Activated CD4-positive, alpha-beta T cell treated with anti-CD3 and anti-CD28 coated beads, Interleukin-2, amount 10 ng/mL, durations not matched to agents 7 days and 5 days (primary cell): ENCODE data around the gene TMEM132E. TPM values are rescaled to one million over a fixed set of nuclear protein-coding genes. Genes with fewer than 3 reads are reported as not detected.
"Not testable (repeated sequence)": the region's sequence is repeated elsewhere in the genome, so short reads cannot be mapped to it uniquely, and the experiment has no call there.

Experiments used
- CTCF ChIA-PET: fragments of 350-600 bp; sonication (Branson Sonifier 250); formaldehyde crosslinking; loops from one replicate; lab custom pipeline; 2021; ENCODE audit warnings: antibody characterized with exemption; lab: Charles Lee
- POLR2A ChIA-PET: fragments of 350-600 bp; sonication (Branson Sonifier 250); formaldehyde crosslinking; loops from one replicate; lab custom pipeline; 2021; ENCODE audit warnings: antibody characterized with exemption; lab: Charles Lee
- DNase-seq: peaks from one replicate; pipeline ENCODE4 v3.0.0-alpha.2; 2020
- H3K27ac Mint-ChIP-seq: one replicate; pipeline ENCODE4 v1.8.0; 2021; ENCODE audit warnings: mild to moderate bottlenecking, moderate library complexity, mixed read lengths
- H3K27me3 Mint-ChIP-seq: one replicate; pipeline ENCODE4 v1.8.0; 2021; ENCODE audit warnings: mixed read lengths
- H3K36me3 Mint-ChIP-seq: one replicate; pipeline ENCODE4 v1.8.0; 2021; ENCODE audit warnings: low read depth, mixed read lengths
- H3K4me1 Mint-ChIP-seq: one replicate; pipeline ENCODE4 v1.8.0; 2021; ENCODE audit warnings: mixed read lengths
- H3K4me3 Mint-ChIP-seq: one replicate; pipeline ENCODE4 v1.8.0; 2021; ENCODE audit warnings: mild to moderate bottlenecking, moderate library complexity, mixed read lengths
- H3K9me3 Mint-ChIP-seq: one replicate; pipeline ENCODE4 v1.8.0; 2021; ENCODE audit warnings: mixed read lengths
- total RNA-seq, 2 experiments: library from RNA; stranded (reverse); gene quantifications; one replicate each; pipeline ENCODE4 v1.2.3, GENCODE V29; 2021

TMEM132E gene
- not detected for total RNA-seq

GRCh38 chr17:34579017-34579946, at the start of gene TMEM132E:
Gene TMEM132E (plus strand): TSS chr17:34579582. CDS start chr17:34581077, 1,495 bp downstream.
- Mint-ChIP-seq H3K36me3 (no peaks in the 10 kb centered on the region), H3K4me1 (peaks cover 14% of the 10 kb centered on the region), H3K27me3 (peaks cover 87% of the 10 kb centered on the region), H3K9me3 (no peaks in the 10 kb centered on the region), H3K4me3 (peak within 1 kb of the TSS; percentile 43), H3K27ac (no peak within 1 kb of the TSS)
- DNase-seq, result no peak
- ChIA-PET CTCF (interaction anchor here (1.6 kb wide), 1 partner anchor 13 kb away, joined by 3 read pairs; no protein-coding TSS in a partner anchor), POLR2A (no interaction called here)

- Mint-ChIP-seq H3K27me3 (peaks cover 37% of the 10 kb centered on the region), H3K4me1 (no peaks in the 10 kb centered on the region), H3K36me3 (no peaks in the 10 kb centered on the region), H3K4me3 (no peak overlapping the region), H3K27ac (no peak overlapping the region), H3K9me3 (no peaks in the 10 kb centered on the region)
- DNase-seq, result no peak
- CTCF ChIA-PET, result interaction anchor here (1.5 kb wide), 1 partner anchor 11 kb away, joined by 5 read pairs; no protein-coding TSS in a partner anchor
- POLR2A ChIA-PET, result no interaction called here
Measured at GRCh38 chr17:34530918-34531317, 48.5 kb upstream of the TMEM132E start.

GRCh38 chr17:34532281-34533065, 46.9 kb upstream of the TMEM132E start:
- Mint-ChIP-seq H3K4me3 (no peak overlapping the region), H3K27me3 (peaks cover 40% of the 10 kb centered on the region), H3K27ac (no peak overlapping the region), H3K4me1 (no peaks in the 10 kb centered on the region), H3K36me3 (no peaks in the 10 kb centered on the region), H3K9me3 (no peaks in the 10 kb centered on the region)
- ChIA-PET CTCF (interaction anchor here (0.6 to 1.2 kb wide), 2 partner anchors 10 to 279 kb away, joined by 3 read pairs; no protein-coding TSS in a partner anchor), POLR2A (no interaction called here)
- DNase-seq, result no peak

- no peak overlapping the region for H3K27ac Mint-ChIP-seq
- ChIA-PET POLR2A (no interaction called here), CTCF (no interaction called here)
- H3K4me3 Mint-ChIP-seq, result no peak overlapping the region
- no peaks in the 10 kb centered on the region for H3K4me1 Mint-ChIP-seq
- peaks cover 41% of the 10 kb centered on the region for H3K27me3 Mint-ChIP-seq
- no peaks in the 10 kb centered on the region for H3K36me3 Mint-ChIP-seq
- DNase-seq, result no peak
- no peaks in the 10 kb centered on the region for H3K9me3 Mint-ChIP-seq
Measured at GRCh38 chr17:34533806-34534527, 45.4 kb upstream of the TMEM132E start.

- Mint-ChIP-seq H3K27ac (no peak overlapping the region), H3K9me3 (no peaks in the 10 kb centered on the region), H3K27me3 (peaks cover 29% of the 10 kb centered on the region), H3K4me1 (no peaks in the 10 kb centered on the region), H3K36me3 (no peaks in the 10 kb centered on the region), H3K4me3 (no peak overlapping the region)
- POLR2A ChIA-PET, result no interaction called here
- DNase-seq, result no peak
- CTCF ChIA-PET, result interaction anchor here (0.6 kb wide), 1 partner anchor 137 kb away, joined by 3 read pairs; no protein-coding TSS in a partner anchor
Measured at GRCh38 chr17:34537445-34537844, 41.9 kb upstream of the TMEM132E start.

- peaks cover 38% of the 10 kb centered on the region for H3K27me3 Mint-ChIP-seq
- H3K9me3 Mint-ChIP-seq, H3K27ac Mint-ChIP-seq, DNase-seq, H3K4me3 Mint-ChIP-seq, CTCF ChIA-PET, POLR2A ChIA-PET, H3K4me1 Mint-ChIP-seq, H3K36me3 Mint-ChIP-seq: not testable (repeated sequence)
Measured at GRCh38 chr17:34538582-34538981, 40.8 kb upstream of the TMEM132E start.

GRCh38 chr17:34539881-34540280, 39.5 kb upstream of the TMEM132E start:
- POLR2A ChIA-PET, result no interaction called here
- Mint-ChIP-seq H3K27me3 (peaks cover 32% of the 10 kb centered on the region), H3K9me3 (no peaks in the 10 kb centered on the region), H3K4me3 (no peak overlapping the region), H3K4me1 (no peaks in the 10 kb centered on the region), H3K27ac (no peak overlapping the region), H3K36me3 (no peaks in the 10 kb centered on the region)
- CTCF ChIA-PET, result no interaction called here
- DNase-seq, result no peak

- no peaks in the 10 kb centered on the region for H3K9me3 Mint-ChIP-seq
- DNase-seq, result peak; percentile 66
Measured at GRCh38 chr17:34542700-34543336, 36.6 kb upstream of the TMEM132E start.

GRCh38 chr17:34547453-34548063, 31.8 kb upstream of the TMEM132E start:
- ChIA-PET POLR2A (no interaction called here), CTCF (interaction anchor here (1.2 kb wide), 1 partner anchor 10 kb away, joined by 3 read pairs; no protein-coding TSS in a partner anchor)
- DNase-seq, result no peak
- H3K27me3 Mint-ChIP-seq, result peaks cover 26% of the 10 kb centered on the region
- no peaks in the 10 kb centered on the region for H3K36me3 Mint-ChIP-seq
- H3K4me1 Mint-ChIP-seq, result no peaks in the 10 kb centered on the region
- H3K4me3 Mint-ChIP-seq, result no peak overlapping the region
- H3K27ac Mint-ChIP-seq, result no peak overlapping the region
- no peaks in the 10 kb centered on the region for H3K9me3 Mint-ChIP-seq

More at GRCh38 chr17:34542700-34543336, 36.6 kb upstream of the TMEM132E start:
- H3K36me3 Mint-ChIP-seq, result no peaks in the 10 kb centered on the region
- ChIA-PET POLR2A (interaction anchor here (0.6 kb wide), 1 partner anchor 368 kb away, joined by 3 read pairs; no protein-coding TSS in a partner anchor), CTCF (interaction anchor here (0.7 to 1.6 kb wide), 7 partner anchors 10 to 579 kb away, joined by 3 to 6 read pairs (median 5); partner anchors contain the start of gene FNDC8)
- no peaks in the 10 kb centered on the region for H3K4me1 Mint-ChIP-seq
- H3K27ac Mint-ChIP-seq, result no peak overlapping the region
- H3K4me3 Mint-ChIP-seq, result no peak overlapping the region
- peaks cover 28% of the 10 kb centered on the region for H3K27me3 Mint-ChIP-seq

- H3K4me1 Mint-ChIP-seq, result no peaks in the 10 kb centered on the region
- no peak overlapping the region for H3K27ac Mint-ChIP-seq
- H3K27me3 Mint-ChIP-seq, result peaks cover 15% of the 10 kb centered on the region
- no peaks in the 10 kb centered on the region for H3K36me3 Mint-ChIP-seq
- POLR2A ChIA-PET, result no interaction called here
- CTCF ChIA-PET, result no interaction called here
- DNase-seq, result no peak
- no peak overlapping the region for H3K4me3 Mint-ChIP-seq
- no peaks in the 10 kb centered on the region for H3K9me3 Mint-ChIP-seq
Measured at GRCh38 chr17:34549966-34550365, 29.4 kb upstream of the TMEM132E start.

- Mint-ChIP-seq H3K4me1 (no peaks in the 10 kb centered on the region), H3K9me3 (no peaks in the 10 kb centered on the region), H3K4me3 (no peak overlapping the region), H3K27ac (no peak overlapping the region), H3K27me3 (peaks cover 9% of the 10 kb centered on the region), H3K36me3 (no peaks in the 10 kb centered on the region)
- CTCF ChIA-PET, result interaction anchor here (0.6 to 1.1 kb wide), 2 partner anchors 9 to 42 kb away, joined by 3 read pairs; no protein-coding TSS in a partner anchor
- no peak for DNase-seq
- POLR2A ChIA-PET, result no interaction called here
Measured at GRCh38 chr17:34553907-34554306, 25.5 kb upstream of the TMEM132E start.
